ENCODE results near the gene NAA38.
A peak's percentile ranks its signal among the peaks of the same experiment; 100 is the strongest.
"Not testable (repeated sequence)": the region's sequence is repeated elsewhere in the genome, so short reads cannot be mapped to it uniquely, and the experiment has no call there.

The NAA38 gene

DNA sequence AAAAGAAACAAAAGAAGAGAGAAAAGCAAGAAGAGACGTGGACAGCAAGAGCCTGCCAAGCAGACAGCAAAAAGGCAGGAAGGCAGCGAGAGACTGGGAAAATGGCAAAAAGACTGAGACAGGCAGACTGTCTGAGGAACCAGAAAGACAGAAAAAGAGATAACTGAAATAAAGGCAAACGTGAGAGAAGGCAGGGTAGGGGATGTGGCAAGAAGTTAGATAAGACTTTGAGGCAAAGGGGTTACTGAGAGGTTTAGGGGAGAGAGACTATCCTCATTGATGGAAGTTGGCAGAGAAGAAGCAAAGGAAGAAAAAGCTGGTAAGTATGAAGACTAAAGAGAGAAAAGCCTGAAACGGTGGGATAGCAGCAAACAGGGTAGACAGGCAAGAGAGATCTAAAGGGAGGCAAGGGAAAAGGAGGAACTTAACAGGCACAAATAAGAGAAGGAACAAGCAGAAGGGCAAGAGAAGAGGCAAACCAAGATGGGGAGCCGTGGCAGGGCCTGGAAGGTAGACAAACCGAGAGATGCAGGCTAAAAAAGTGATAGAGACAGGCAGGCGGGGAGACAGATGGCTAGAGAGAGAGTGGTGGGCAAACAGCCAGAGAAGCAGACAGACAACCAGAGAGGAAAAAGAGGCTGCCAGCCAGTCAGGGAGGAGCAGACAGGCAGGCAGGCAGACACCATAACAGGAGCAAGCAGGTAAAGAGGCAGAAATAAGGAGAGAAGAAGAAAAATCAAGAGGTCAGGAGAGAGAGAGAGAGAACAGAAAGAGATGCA lies 24.1 kb upstream of the NAA38 start:
- peak; percentile 77 for DNase-seq

DNA sequence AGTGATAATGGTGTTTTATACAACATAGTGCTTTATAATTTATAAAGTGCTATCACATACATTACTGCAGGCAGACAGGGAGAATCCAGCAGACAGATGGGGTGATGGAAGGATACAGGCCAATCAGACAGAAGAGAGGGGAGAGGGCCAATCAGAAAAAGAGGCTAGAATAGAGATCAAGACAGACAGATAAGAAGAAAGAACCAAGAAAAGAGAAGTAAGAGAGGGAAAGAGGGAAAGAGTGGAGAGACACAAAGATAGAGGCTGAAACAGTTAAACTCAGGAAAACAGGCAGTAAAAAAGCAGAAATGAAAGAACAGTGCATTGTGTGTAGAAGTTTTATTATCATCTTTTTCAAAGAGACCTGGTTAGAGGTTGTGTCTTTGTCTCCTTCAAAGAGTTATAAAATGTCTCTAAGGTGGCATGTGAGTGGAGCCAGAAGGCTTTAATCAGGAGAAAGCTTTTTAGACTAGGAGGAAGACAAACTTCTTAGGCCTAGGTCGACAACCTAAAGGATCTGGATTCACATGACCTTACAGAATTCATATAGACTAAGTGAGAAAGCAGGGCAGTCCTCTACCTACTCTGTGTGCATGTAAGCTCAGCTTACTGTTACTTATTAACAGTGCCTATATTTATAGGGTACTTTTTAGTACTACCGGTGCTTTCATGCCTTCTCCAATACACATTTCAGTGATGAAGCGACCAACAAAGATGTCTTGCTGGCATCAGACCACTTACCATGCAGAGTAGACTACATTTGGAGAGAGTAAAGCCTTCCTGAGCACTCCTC lies 22.9 kb upstream of the NAA38 start:
- no peak for DNase-seq

- no peak for DNase-seq
Observed at GRCh38 chr17:7878234-7878633, 20.9 kb upstream of the NAA38 start.

DNA sequence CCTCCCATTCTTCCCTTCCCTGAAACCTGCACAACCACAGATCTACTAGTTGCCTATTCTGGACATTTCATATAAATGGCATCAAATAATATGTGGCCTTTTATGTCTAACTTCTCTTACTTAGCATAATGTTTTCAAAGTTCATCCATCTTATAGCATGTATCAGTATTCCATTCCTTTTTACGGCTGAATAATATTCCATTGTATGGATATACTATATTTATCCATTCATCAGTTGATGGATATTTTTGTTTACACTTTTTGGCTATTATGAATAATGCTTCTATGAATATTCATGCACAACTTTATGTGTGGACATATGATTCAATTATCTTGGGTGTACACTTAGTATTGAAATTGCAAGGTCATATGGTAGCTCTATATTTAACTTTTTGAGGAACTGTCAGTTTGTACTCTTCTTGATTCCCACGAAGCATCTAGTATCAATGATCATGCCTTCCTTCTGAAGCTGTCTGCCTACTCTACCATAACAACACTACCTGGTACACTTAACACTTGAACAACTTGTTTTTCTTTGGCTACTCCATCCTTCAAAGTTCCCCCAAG lies 18.5 kb upstream of the NAA38 start:
- no peak for DNase-seq

- DNase-seq = no peak
Observed at GRCh38 chr17:7873051-7873450, 15.7 kb upstream of the NAA38 start.

GRCh38 chr17:7867881-7868329 lies 10.5 kb upstream of the NAA38 start:
- no peak for DNase-seq

- no peak for DNase-seq
Observed at GRCh38 chr17:7864995-7865650, 7.8 kb upstream of the NAA38 start.

DNA sequence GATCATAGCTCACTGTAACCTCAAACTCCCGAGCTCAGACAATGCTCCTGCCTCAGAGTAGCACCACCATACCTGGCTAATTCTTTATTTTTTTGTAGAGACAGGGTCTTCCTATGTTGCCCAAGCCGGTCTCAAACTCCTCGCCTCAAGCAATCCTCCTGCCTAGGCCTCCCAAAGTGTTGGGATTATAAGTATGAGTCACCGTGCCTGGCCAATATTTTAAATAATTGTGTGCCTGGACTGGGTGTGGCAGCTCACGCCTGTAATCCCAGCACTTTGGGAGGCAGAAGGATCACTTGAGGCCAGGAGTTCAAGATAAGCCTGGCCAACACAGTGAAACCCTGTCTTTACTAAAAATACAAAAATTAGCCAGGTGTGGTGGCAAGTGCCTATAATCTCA lies 7.0 kb upstream of the NAA38 start:
- DNase-seq = not testable (repeated sequence)

- DNase-seq = peak; percentile 27
Observed at GRCh38 chr17:7862692-7863437, 5.5 kb upstream of the NAA38 start.

DNA sequence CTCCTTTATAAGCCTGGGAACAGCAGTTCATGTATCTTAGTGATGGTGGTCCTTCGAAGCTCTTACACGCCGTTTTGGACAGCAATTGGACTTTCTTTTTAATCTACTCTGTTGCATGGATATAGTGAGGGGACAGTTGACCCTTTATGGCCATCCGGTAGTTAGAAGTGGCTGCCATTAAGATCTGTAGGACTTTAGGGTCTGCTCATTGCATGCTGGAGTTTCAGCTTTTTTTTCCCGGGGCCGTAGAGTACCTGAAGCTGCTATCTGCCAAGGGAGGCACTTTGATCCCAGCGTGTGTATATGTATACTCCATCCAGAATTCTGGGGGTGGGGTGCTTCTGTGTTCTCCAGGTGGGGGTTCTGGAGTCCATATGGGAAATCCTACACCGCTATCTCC lies 1.7 kb upstream of the NAA38 start:
- DNase-seq = no peak

GRCh38 chr17:7858522-7858810 lies 1.1 kb upstream of the NAA38 start:
- DNase-seq = no peak

DNA sequence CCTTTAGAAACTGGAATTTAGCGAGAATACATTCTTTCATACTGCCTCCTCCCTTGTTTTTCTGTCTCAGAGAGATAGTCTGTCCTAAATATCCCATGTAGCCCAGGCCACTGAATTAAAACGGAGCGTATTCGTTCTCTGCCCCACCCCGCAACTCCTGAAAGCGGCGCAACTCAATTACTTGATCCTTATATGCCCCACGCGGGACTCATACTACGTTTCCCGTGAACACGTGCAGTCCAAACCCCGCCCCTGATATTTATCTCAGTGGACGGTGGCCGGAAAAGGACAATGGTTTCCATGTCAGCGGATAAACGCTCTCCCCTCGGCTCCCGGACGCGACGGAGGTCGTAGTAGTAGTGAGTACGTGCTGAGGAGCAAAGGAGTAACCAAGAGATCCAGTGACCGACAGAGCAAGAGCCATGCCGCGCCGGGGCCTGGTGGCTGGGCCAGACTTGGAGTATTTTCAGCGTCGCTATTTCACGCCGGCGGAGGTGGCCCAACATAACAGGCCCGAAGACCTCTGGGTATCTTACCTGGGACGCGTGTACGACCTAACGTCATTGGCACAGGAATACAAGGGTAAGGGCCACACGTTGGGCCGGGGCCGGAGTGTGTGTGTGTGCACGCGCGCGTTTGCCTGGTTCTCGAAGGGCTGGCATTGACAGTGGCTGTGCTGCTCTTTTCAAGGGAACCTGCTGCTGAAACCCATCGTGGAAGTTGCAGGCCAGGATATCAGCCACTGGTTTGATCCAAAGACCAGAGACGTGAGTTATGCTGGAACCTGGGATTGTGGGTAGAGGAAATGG lies 558 bp upstream of the NAA38 start, which contains the start of gene CYB5D1:
CYB5D1 (plus strand) TSS at position 291 of the 809 bp plus-strand sequence; CDS start at position 423, 132 bp downstream.
- DNase-seq = peak; percentile 88

- DNase-seq = no peak
Observed at GRCh38 chr17:7856011-7856810, 1.1 kb downstream of the NAA38 start.

- DNase-seq = no peak
Observed at GRCh38 chr17:7855660-7856010, 1.7 kb downstream of the NAA38 start.

- DNase-seq = no peak
Observed at GRCh38 chr17:7854851-7855659, 2.3 kb downstream of the NAA38 start, which contains the start of gene TMEM88. TMEM88 (plus strand) TSS chr17:7855066; CDS start chr17:7855075, 9 bp downstream.

DNA sequence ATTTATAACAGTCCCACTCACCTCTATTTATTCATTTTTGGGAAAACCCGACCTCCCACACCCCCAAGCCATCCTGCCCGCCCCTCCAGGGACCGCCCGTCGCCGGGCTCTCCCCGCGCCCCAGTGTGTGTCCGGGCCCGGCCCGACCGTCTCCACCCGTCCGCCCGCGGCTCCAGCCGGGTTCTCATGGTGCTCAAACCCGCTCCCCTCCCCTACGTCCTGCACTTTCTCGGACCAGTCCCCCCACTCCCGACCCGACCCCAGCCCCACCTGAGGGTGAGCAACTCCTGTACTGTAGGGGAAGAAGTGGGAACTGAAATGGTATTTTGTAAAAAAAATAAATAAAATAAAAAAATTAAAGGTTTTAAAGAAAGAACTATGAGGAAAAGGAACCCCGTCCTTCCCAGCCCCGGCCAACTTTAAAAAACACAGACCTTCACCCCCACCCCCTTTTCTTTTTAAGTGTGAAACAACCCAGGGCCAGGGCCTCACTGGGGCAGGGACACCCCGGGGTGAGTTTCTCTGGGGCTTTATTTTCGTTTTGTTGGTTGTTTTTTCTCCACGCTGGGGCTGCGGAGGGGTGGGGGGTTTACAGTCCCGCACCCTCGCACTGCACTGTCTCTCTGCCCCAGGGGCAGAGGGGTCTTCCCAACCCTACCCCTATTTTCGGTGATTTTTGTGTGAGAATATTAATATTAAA lies 3.1 kb downstream of the NAA38 start:
- no peak for DNase-seq

DNA sequence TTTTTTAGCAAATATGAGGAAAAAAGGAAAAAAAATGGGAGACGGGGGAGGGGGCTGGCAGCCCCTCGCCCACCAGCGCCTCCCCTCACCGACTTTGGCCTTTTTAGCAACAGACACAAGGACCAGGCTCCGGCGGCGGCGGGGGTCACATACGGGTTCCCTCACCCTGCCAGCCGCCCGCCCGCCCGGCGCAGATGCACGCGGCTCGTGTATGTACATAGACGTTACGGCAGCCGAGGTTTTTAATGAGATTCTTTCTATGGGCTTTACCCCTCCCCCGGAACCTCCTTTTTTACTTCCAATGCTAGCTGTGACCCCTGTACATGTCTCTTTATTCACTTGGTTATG lies 3.7 kb downstream of the NAA38 start:
- DNase-seq = no peak

DNA sequence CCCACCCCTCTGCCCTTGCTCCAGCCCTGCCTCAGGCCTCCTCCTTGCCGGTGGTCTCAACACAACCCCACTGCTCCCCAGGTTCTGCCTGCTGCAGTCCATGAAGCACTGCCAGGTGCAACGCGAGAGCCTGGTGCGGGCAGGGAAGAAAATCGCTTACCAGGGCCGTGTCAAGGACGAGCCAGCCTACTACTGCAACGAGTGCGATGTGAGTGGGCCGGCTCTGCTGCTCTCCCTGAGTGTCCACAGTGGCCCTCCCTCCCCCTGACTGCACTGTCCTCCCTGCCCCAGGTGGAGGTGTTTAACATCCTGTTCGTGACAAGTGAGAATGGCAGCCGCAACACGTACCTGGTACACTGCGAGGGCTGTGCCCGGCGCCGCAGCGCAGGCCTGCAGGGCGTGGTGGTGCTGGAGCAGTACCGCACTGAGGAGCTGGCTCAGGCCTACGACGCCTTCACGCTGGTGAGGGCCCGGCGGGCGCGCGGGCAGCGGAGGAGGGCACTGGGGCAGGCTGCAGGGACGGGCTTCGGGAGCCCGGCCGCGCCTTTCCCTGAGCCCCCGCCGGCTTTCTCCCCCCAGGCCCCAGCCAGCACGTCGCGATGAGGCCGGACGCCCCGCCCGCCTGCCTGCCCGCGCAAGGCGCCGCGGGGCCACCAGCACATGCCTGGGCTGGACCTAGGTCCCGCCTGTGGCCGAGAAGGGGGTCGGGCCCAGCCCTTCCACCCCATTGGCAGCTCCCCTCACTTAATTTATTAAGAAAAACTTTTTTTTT lies 4.3 kb downstream of the NAA38 start:
- no peak for DNase-seq

DNA sequence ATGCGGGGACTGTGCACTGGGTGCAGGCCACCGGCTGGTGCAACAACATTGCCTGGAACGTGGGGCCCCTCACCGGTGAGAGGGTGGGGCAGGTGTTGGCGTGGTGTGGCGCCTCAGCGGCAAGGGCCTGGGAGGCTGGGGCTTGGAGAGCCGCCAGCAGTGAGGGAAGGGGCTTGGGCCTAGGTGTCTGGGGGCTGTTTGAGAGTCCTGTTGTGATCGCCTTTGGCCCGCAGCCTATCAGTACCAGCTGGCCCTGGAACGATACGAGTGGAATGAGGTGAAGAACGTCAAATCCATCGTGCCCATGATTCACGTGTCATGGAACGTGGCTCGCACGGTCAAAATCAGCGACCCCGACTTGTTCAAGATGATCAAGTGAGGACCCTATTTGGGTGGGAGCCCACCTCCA lies 5.1 kb downstream of the NAA38 start:
- no peak for DNase-seq
